Stomach (tissue), 9 donors: Measurements from ENCODE around the gene NTM. TPM values are rescaled to one million over a fixed set of nuclear protein-coding genes. Genes with fewer than 3 reads are reported as not detected.
"Not testable (repeated sequence)": the region's sequence is repeated elsewhere in the genome, so short reads cannot be mapped to it uniquely, and the experiment has no call there.

ENCODE experiments used
- DNase-seq, 2 donors: peaks; one replicate each; pipeline versions ENCODE4 v3.0.0 to v3.0.0-alpha.2; 2013 to 2019
- H3K27ac ChIP-seq, 5 donors: fragments of 200-600 bp in 4 of 5; sonication (generic) in 4 of 5; one replicate each; pipeline ENCODE4 v1.5.1; 2013 to 2019; ENCODE audit warnings: mild to moderate bottlenecking in 1 of 5, moderate library complexity in 1 of 5
- H3K27me3 ChIP-seq, 3 donors: fragments of 200-600 bp; sonication (generic); one replicate each; pipeline ENCODE4 v1.5.1; 2017 to 2019; ENCODE audit warnings: mixed run types in 1 of 3
- H3K36me3 ChIP-seq, 4 donors: fragments of 200-600 bp; sonication (generic); 1 replicate in 3 of 4; 2 replicates in 1 of 4; pipeline ENCODE4 v1.5.1; 2016 to 2019
- H3K4me1 ChIP-seq, 4 donors: fragments of 200-600 bp; sonication (generic); one replicate each; pipeline ENCODE4 v1.5.1; 2016 to 2019
- H3K4me3 ChIP-seq, 4 donors: fragments of 200-600 bp; sonication (generic) in 3 of 4; one replicate each; pipeline ENCODE4 v1.5.1; 2016 to 2019; ENCODE audit warnings: mild to moderate bottlenecking in 1 of 4
- H3K9me3 ChIP-seq, 4 donors: fragments of 200-600 bp; sonication (generic); one replicate each; pipeline ENCODE4 v1.5.1; 2016 to 2019
- EP300 ChIP-seq: sonication (generic); formaldehyde crosslinking; IDR thresholded peaks from one replicate; pipeline ENCODE4 v1.6.1; 2017; ENCODE audit warnings: antibody characterized with exemption
- POLR2A ChIP-seq, 4 donors: fragments of 450-650 bp; IDR thresholded peaks; one replicate each; pipeline ENCODE4 v1.6.1; 2016; ENCODE audit warnings: antibody characterized with exemption in 4 of 4, control low read depth in 2 of 4, mild to moderate bottlenecking in 1 of 4, moderate library complexity in 1 of 4
- POLR2AphosphoS5 ChIP-seq, 3 donors: sonication (generic); formaldehyde crosslinking; IDR thresholded peaks; one replicate each; pipeline ENCODE4 v1.6.1; 2016; ENCODE audit warnings: antibody characterized with exemption in 3 of 3
- WGBS, 5 donors: extraction: QIAGEN DNeasy Blood & Tissue Kit in 3 of 5; methylation state at CpG; one replicate each; pipeline versions ENCODE4 v1.1.5 to v1.1.7; 2013 to 2018; 5-methylcytosine and 5-hydroxymethylcytosine counted together
- intact Hi-C: fragments of 100-400 bp; cut with DNase I; formaldehyde crosslinking; loops from one replicate; pipeline ENCODE4 v1.15.1; 2023; ENCODE audit warnings: low total_unique reads
- polyA plus RNA-seq, 3 donors: library from polyadenylated mRNA; stranded (reverse); fragments of 200-250 nt; gene quantifications; one replicate each; pipeline ENCODE4 v1.2.3, GENCODE V29; 2013
- total RNA-seq, 5 donors: library from RNA; depleted of rRNA; stranded (reverse); fragments of >200 nt; gene quantifications; one replicate each; pipeline versions ENCODE4 v1.1.0 to v1.2.3, GENCODE V29; 2014 to 2016
- TF ChIP-seq, protein P1 (sequence below), 7 experiments: fragments of 450-650 bp in 4 of 7; fragments of 200-600 bp in 3 of 7; sonication (generic) in 3 of 7; IDR thresholded peaks; one replicate each; pipeline ENCODE4 v1.5.1; 2016 to 2019; ENCODE audit warnings: antibody characterized with exemption in 7 of 7, control low read depth in 2 of 7, mild to moderate bottlenecking in 1 of 7
- donor health status: healthy with polysubstance abuse.
- donor health status: Bipolar disorder and iron deficiency.
- donor health status: healthy.

The NTM gene
- total and polyA plus RNA-seq, 8 donors = 0.50 to 8.4 (median 1.3) TPM; not detected in 3

GRCh38 chr11:132062541-132062940, 692.1 kb downstream of the NTM start:
- H3K27ac ChIP-seq = no peak overlapping the region
- H3K36me3 ChIP-seq = no peaks in the 10 kb centered on the region
- no peaks in the 10 kb centered on the region for H3K9me3 ChIP-seq
- no peak for TF ChIP-seq EP300
- TF ChIP-seq, protein P1, sequence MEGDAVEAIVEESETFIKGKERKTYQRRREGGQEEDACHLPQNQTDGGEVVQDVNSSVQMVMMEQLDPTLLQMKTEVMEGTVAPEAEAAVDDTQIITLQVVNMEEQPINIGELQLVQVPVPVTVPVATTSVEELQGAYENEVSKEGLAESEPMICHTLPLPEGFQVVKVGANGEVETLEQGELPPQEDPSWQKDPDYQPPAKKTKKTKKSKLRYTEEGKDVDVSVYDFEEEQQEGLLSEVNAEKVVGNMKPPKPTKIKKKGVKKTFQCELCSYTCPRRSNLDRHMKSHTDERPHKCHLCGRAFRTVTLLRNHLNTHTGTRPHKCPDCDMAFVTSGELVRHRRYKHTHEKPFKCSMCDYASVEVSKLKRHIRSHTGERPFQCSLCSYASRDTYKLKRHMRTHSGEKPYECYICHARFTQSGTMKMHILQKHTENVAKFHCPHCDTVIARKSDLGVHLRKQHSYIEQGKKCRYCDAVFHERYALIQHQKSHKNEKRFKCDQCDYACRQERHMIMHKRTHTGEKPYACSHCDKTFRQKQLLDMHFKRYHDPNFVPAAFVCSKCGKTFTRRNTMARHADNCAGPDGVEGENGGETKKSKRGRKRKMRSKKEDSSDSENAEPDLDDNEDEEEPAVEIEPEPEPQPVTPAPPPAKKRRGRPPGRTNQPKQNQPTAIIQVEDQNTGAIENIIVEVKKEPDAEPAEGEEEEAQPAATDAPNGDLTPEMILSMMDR (IDR thresholded peaks at IDR 0.05) = no peak
- TF ChIP-seq POLR2AphosphoS5 (IDR thresholded peaks at IDR 0.05) = no peak
- TF ChIP-seq POLR2A (IDR thresholded peaks at IDR 0.05) = no peak
- intact Hi-C loops = no loop called here
- no peaks in the 10 kb centered on the region for H3K4me1 ChIP-seq
- no peak overlapping the region for H3K4me3 ChIP-seq
- DNase-seq = no peak
- 59 to 79% (median 63%) methylated on average over 2 of the region's 2 CpGs for WGBS, 5 donors
- H3K27me3 ChIP-seq = peaks cover 0 to 10% (median 0%) of the 10 kb centered on the region in 3 donors

- WGBS, 5 donors = 50 to 59% (median 52%) methylated on average over 4 of the region's 4 CpGs
These were observed 694.7 kb downstream of the NTM start for GRCh38 chr11:132064987-132065620.

DNA sequence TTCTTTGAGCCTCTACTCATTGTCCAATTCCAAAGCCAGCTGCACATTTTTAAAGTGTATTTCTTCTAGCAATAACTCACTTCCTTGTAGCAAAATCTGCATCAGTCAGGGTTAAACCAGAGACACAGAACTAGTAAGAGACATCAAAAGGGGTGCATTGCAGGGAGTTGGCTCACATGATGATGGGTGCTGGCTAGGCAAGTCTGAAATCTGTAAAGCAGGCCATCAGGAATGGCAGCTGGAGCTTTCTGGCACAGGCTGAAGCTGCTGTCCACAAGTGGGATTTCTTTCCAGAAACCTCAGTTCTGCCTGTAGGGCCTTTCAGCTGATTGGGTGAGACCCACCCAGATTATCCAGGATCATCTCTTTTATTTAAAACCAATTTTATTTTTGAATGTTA, 698.1 kb downstream of the NTM start:
- DNase-seq = peak in 1 of 2 donors; percentile 17
- no peaks in the 10 kb centered on the region for H3K27me3 ChIP-seq
- TF ChIP-seq POLR2A (IDR thresholded peaks at IDR 0.05) (no peak), EP300 (no peak), POLR2AphosphoS5 (IDR thresholded peaks at IDR 0.05) (no peak)
- TF ChIP-seq, protein P1 (IDR thresholded peaks at IDR 0.05) = no peak
- H3K27ac ChIP-seq = no peak overlapping the region
- intact Hi-C loops = no loop called here
- H3K4me3 ChIP-seq = no peak overlapping the region
- H3K4me1 ChIP-seq = no peaks in the 10 kb centered on the region
- H3K36me3 ChIP-seq = no peaks in the 10 kb centered on the region
- no peaks in the 10 kb centered on the region for H3K9me3 ChIP-seq

More at GRCh38 chr11:132064987-132065620, 694.7 kb downstream of the NTM start:
- Histone ChIP-seq H3K4me1 (no peaks in the 10 kb centered on the region), H3K27me3 (no peaks in the 10 kb centered on the region), H3K36me3 (no peaks in the 10 kb centered on the region), H3K9me3 (no peaks in the 10 kb centered on the region), H3K27ac (no peak overlapping the region), H3K4me3 (no peak overlapping the region)
- TF ChIP-seq POLR2AphosphoS5 (IDR thresholded peaks at IDR 0.05) = no peak
- no peak for TF ChIP-seq EP300
- TF ChIP-seq POLR2A (IDR thresholded peaks at IDR 0.05) = no peak
- TF ChIP-seq, protein P1 (IDR thresholded peaks at IDR 0.05) = no peak
- peak in 1 of 2 donors; percentile 23 for DNase-seq
- intact Hi-C loops = no loop called here

GRCh38 chr11:132069593-132069992, 699.2 kb downstream of the NTM start:
- H3K27ac ChIP-seq, H3K4me1 ChIP-seq, intact Hi-C loops, H3K36me3 ChIP-seq, DNase-seq, H3K27me3 ChIP-seq, H3K9me3 ChIP-seq, H3K4me3 ChIP-seq: not testable (repeated sequence)
- 77 to 88% (median 83%) methylated on average over 15 of the region's 15 CpGs for WGBS, 5 donors

GRCh38 chr11:132070907-132071306, 700.5 kb downstream of the NTM start:
- intact Hi-C loops, H3K4me1 ChIP-seq, H3K36me3 ChIP-seq, DNase-seq, H3K4me3 ChIP-seq, H3K27ac ChIP-seq, H3K27me3 ChIP-seq, H3K9me3 ChIP-seq: not testable (repeated sequence)
- WGBS, 5 donors = 80 to 92% (median 92%) methylated on average over 14 to 17 of the region's 17 CpGs
